ENCODE measurements around the gene MGAT2.

DNA sequence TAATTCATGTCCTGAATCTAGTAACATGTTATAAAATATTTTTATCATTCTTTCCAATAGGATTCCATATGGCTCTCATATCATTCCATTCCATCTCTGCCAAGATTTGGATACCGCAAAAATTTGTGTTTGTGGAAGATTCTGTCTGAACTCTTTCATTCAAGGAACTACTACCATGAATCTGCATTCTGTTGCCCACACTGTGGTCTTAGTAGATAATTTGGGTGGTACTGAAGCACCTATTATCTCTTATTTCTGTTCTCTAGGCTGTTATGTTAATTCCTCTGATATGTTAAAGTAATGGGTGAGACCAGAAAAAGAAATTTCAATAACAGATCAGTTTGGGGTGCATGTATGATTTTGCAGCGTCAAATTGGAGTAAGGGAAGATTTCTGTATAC, 6.4 kb upstream of the MGAT2 start:
- TF ChIP-seq POLR2A (IDR thresholded peaks at IDR 0.05; ENCODE audit: low read depth, low read length) (no peak), RFX5 (IDR thresholded peaks at IDR 0.05; ENCODE audit: low read depth, low read length) (no peak), MXI1 (IDR thresholded peaks at IDR 0.05; ENCODE audit: borderline replicate concordance, low read depth, low read length) (no peak), RCOR1 (IDR thresholded peaks at IDR 0.05; ENCODE audit: insufficient replicate concordance, low read length) (no peak), CHD1 (IDR thresholded peaks at IDR 0.05; ENCODE audit: low read depth, low read length) (no peak), SMC3 (IDR thresholded peaks at IDR 0.05; ENCODE audit: low read depth, low read length) (no peak), BHLHE40 (IDR thresholded peaks at IDR 0.05; ENCODE audit: low read depth, low read length) (no peak)
- TF ChIP-seq, protein P1, sequence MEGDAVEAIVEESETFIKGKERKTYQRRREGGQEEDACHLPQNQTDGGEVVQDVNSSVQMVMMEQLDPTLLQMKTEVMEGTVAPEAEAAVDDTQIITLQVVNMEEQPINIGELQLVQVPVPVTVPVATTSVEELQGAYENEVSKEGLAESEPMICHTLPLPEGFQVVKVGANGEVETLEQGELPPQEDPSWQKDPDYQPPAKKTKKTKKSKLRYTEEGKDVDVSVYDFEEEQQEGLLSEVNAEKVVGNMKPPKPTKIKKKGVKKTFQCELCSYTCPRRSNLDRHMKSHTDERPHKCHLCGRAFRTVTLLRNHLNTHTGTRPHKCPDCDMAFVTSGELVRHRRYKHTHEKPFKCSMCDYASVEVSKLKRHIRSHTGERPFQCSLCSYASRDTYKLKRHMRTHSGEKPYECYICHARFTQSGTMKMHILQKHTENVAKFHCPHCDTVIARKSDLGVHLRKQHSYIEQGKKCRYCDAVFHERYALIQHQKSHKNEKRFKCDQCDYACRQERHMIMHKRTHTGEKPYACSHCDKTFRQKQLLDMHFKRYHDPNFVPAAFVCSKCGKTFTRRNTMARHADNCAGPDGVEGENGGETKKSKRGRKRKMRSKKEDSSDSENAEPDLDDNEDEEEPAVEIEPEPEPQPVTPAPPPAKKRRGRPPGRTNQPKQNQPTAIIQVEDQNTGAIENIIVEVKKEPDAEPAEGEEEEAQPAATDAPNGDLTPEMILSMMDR (conservative IDR thresholded peaks at IDR 0.05; ENCODE audit: low read depth, low read length) = no peak
- TF ChIP-seq, protein P2, sequence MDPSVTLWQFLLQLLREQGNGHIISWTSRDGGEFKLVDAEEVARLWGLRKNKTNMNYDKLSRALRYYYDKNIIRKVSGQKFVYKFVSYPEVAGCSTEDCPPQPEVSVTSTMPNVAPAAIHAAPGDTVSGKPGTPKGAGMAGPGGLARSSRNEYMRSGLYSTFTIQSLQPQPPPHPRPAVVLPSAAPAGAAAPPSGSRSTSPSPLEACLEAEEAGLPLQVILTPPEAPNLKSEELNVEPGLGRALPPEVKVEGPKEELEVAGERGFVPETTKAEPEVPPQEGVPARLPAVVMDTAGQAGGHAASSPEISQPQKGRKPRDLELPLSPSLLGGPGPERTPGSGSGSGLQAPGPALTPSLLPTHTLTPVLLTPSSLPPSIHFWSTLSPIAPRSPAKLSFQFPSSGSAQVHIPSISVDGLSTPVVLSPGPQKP (IDR thresholded peaks at IDR 0.05; ENCODE audit: borderline replicate concordance, low read depth, low read length) = no peak
- TF ChIP-seq, protein P3, sequence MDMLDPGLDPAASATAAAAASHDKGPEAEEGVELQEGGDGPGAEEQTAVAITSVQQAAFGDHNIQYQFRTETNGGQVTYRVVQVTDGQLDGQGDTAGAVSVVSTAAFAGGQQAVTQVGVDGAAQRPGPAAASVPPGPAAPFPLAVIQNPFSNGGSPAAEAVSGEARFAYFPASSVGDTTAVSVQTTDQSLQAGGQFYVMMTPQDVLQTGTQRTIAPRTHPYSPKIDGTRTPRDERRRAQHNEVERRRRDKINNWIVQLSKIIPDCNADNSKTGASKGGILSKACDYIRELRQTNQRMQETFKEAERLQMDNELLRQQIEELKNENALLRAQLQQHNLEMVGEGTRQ (IDR thresholded peaks at IDR 0.05; ENCODE audit: low read depth, low read length) = no peak

All from IMR-90 (cell line).